Uterus (tissue), 4 donors: ENCODE data around the gene F2RL1. TPM values are rescaled to one million over a fixed set of nuclear protein-coding genes. Genes with fewer than 3 reads are reported as not detected.
"Not testable (repeated sequence)": the region's sequence is repeated elsewhere in the genome, so short reads cannot be mapped to it uniquely, and the experiment has no call there.

Experiments used
- DNase-seq, 2 donors: peaks; one replicate each; pipeline ENCODE4 v3.0.0-alpha.2; 2019 to 2020
- H3K27ac ChIP-seq, 2 donors: fragments of 200-600 bp; sonication (generic); 1 replicate in 1 of 2; 2 replicates in 1 of 2; pipeline ENCODE4 v1.5.1; 2016 to 2018
- H3K27me3 ChIP-seq, 2 donors: fragments of 200-600 bp; sonication (generic); one replicate each; pipeline ENCODE4 v1.5.1; 2018 to 2019; ENCODE audit warnings: control low read depth in 1 of 2
- H3K36me3 ChIP-seq, 2 donors: fragments of 200-600 bp; sonication (generic); one replicate each; pipeline ENCODE4 v1.5.1; 2019; ENCODE audit warnings: control low read depth in 1 of 2
- H3K4me1 ChIP-seq, 2 donors: fragments of 200-600 bp; sonication (generic); one replicate each; pipeline ENCODE4 v1.5.1; 2018 to 2019; ENCODE audit warnings: control low read depth in 1 of 2
- H3K4me3 ChIP-seq, 2 donors: fragments of 200-600 bp; sonication (generic); 1 replicate in 1 of 2; 2 replicates in 1 of 2; pipeline ENCODE4 v1.5.1; 2018 to 2019; ENCODE audit warnings: mild to moderate bottlenecking in 1 of 2
- H3K9me3 ChIP-seq, 2 donors: fragments of 200-600 bp; sonication (generic); one replicate each; pipeline ENCODE4 v1.5.1; 2019; ENCODE audit warnings: control low read depth in 1 of 2
- POLR2A ChIP-seq, 2 donors: fragments of 450-650 bp; IDR thresholded peaks; one replicate each; pipeline ENCODE4 v1.6.1; 2016; ENCODE audit warnings: antibody characterized with exemption in 2 of 2, mild to moderate bottlenecking in 1 of 2, moderate library complexity in 1 of 2
- intact Hi-C: fragments of 100-400 bp; cut with DNase I; formaldehyde crosslinking; loops from one replicate; pipeline ENCODE4 v1.15.1; 2023; ENCODE audit warnings: low total_unique reads
- total RNA-seq, 4 donors: library from RNA; depleted of rRNA in 3 of 4; stranded (reverse); fragments of >200 nt in 3 of 4; gene quantifications; one replicate each; pipeline versions ENCODE4 v1.1.0 to v1.2.4, GENCODE V29; 2014 to 2023
- TF ChIP-seq, protein P1 (sequence below), 4 experiments: fragments of 200-600 bp in 2 of 4; fragments of 450-650 bp in 2 of 4; sonication (generic) in 2 of 4; IDR thresholded peaks; one replicate each; pipeline ENCODE4 v1.5.1; 2016 to 2019; ENCODE audit warnings: antibody characterized with exemption in 4 of 4, mild to moderate bottlenecking in 2 of 4, moderate library complexity in 1 of 4
- donor health status: DM: yes; HTN: yes; CAD: no.

Gene F2RL1
- total RNA-seq, 4 donors from 2014 or later, result 0.24 to 3.3 (median 2.1) TPM; not detected in 1

DNA sequence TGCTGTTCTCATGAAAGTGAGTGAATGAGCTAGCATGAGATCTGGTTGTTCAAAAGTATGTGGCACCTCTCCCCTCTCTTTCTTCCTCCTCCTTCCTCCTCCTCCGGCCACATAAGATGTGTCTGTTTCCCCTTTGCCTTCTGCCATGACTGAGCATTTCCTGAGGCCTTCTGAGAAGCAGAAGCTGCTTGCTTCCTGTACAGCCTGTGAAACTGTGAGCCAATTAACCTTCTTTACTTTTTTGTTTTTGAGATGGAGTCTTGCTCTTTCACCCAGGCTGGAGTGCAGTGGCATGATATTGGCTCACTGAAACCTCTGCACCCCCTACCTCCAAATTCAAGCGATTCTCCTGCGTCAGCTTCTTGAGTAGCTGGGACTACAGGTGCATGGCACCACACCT lies 37.1 kb downstream of the F2RL1 start:
- TF ChIP-seq, protein P1, sequence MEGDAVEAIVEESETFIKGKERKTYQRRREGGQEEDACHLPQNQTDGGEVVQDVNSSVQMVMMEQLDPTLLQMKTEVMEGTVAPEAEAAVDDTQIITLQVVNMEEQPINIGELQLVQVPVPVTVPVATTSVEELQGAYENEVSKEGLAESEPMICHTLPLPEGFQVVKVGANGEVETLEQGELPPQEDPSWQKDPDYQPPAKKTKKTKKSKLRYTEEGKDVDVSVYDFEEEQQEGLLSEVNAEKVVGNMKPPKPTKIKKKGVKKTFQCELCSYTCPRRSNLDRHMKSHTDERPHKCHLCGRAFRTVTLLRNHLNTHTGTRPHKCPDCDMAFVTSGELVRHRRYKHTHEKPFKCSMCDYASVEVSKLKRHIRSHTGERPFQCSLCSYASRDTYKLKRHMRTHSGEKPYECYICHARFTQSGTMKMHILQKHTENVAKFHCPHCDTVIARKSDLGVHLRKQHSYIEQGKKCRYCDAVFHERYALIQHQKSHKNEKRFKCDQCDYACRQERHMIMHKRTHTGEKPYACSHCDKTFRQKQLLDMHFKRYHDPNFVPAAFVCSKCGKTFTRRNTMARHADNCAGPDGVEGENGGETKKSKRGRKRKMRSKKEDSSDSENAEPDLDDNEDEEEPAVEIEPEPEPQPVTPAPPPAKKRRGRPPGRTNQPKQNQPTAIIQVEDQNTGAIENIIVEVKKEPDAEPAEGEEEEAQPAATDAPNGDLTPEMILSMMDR (IDR thresholded peaks at IDR 0.05), result no peak
- no peak for TF ChIP-seq POLR2A (IDR thresholded peaks at IDR 0.05)
- H3K4me1 ChIP-seq, result no peaks in the 10 kb centered on the region
- H3K27me3 ChIP-seq, result no peaks in the 10 kb centered on the region
- no peak overlapping the region for H3K4me3 ChIP-seq
- H3K36me3 ChIP-seq, result no peaks in the 10 kb centered on the region
- H3K27ac ChIP-seq, result no peak overlapping the region
- DNase-seq, result no peak
- intact Hi-C loops, result no loop called here
- no peaks in the 10 kb centered on the region for H3K9me3 ChIP-seq

DNA sequence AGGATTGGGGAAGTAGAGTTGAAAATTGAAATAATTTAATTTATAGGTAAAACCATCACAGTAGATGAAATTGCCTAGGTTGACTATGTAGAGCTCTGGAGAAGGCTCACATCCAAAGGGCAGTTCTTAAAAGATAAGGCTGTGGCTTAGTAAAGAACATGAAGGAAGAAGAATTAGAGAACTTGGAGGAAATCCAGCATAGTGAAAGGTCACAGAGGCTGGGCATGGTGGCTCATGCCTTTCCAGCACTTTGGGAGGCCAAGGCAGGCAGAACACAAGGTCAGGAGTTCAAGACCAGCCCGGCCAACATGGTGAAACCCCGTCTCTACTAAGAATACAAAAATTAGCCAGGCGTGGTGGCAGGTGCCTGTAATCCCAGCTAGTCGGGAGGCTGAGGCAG lies 38.0 kb downstream of the F2RL1 start:
- DNase-seq, H3K27me3 ChIP-seq, H3K4me3 ChIP-seq, H3K9me3 ChIP-seq, H3K27ac ChIP-seq, intact Hi-C loops, H3K4me1 ChIP-seq, H3K36me3 ChIP-seq: not testable (repeated sequence)

DNA sequence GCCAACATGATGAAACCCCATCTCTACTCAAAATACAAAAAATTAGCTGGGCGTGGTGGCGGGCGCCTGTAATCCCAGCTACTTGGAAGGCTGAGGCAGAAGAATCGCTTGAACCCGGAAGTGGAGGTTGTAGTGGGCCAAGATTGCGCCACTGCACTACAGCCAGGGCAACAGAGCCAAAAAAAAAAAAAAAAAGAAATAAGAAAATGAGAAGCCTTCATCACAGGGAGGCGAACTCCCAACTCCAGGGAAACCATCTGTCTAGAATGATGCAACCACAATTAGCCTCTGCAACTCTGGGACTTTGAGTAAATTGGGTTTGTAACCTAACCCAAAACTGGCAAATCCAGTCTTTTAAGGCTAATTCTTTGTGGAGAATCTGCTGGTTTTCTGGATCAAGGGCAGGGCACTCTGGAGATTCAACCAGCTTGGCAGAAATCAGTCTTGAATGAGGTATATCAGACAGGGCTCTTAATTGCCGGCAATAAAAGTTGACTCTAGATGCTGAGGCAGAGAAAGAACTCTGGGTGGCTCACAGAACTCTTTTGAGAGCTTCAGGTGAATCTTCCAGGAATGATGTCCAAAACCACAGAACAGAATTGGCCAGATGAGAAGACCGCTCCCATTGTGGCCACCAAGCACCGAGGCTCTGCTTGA lies 40.9 kb downstream of the F2RL1 start:
- DNase-seq, result no peak
- no peaks in the 10 kb centered on the region for H3K9me3 ChIP-seq
- no peaks in the 10 kb centered on the region for H3K4me1 ChIP-seq
- no peaks in the 10 kb centered on the region for H3K36me3 ChIP-seq
- intact Hi-C loops, result no loop called here
- no peak overlapping the region for H3K27ac ChIP-seq
- H3K4me3 ChIP-seq, result no peak overlapping the region
- TF ChIP-seq, protein P1 (IDR thresholded peaks at IDR 0.05), result no peak
- TF ChIP-seq POLR2A (IDR thresholded peaks at IDR 0.05), result no peak
- no peaks in the 10 kb centered on the region for H3K27me3 ChIP-seq

DNA sequence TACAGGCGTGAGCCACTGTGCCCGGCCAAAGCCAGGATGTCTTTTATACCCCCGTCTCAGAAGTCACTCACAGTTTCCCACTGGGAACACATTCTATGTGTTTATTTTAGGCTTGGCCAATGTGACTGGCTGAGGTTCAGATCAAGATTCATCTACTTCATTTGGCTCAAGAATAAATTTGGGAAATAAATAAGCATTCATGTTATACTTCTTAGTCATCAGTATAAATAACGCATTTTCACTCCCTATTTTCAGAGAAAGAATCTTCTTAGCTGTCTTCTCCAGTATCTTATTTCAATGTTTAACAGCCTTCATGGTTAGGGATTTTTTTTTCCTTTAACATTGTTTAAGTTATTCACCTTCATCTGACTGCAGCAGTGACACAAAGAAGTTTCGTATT lies 42.8 kb downstream of the F2RL1 start:
- Histone ChIP-seq H3K4me1 (no peaks in the 10 kb centered on the region), H3K4me3 (no peak overlapping the region), H3K27me3 (no peaks in the 10 kb centered on the region), H3K27ac (no peak overlapping the region), H3K9me3 (no peaks in the 10 kb centered on the region), H3K36me3 (no peaks in the 10 kb centered on the region)
- TF ChIP-seq, protein P1 (IDR thresholded peaks at IDR 0.05), result no peak
- TF ChIP-seq POLR2A (IDR thresholded peaks at IDR 0.05), result no peak
- DNase-seq, result no peak
- intact Hi-C loops, result no loop called here

DNA sequence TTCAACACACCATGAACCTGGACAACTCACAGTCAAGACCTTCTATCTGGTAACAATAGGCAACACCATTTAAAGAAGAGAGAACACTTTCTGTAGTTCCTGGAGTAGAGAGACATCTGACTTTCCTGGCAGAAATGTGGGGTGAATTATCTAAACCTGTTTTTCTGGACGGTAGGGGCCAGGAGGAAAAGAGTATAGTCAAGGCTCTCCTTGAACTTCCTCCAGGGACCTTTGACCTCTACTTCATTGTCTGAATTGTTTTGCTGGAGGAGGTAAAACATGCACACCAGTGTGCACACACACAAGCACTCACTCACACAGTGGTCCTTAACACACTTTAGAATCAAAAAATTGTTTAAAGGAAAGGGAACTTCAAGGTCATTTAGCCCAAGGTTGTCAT lies 44.2 kb downstream of the F2RL1 start:
- Histone ChIP-seq H3K9me3 (no peaks in the 10 kb centered on the region), H3K4me3 (no peak overlapping the region), H3K27ac (no peak overlapping the region), H3K27me3 (no peaks in the 10 kb centered on the region), H3K36me3 (no peaks in the 10 kb centered on the region), H3K4me1 (no peaks in the 10 kb centered on the region)
- intact Hi-C loops, result no loop called here
- TF ChIP-seq POLR2A (IDR thresholded peaks at IDR 0.05), result no peak
- TF ChIP-seq, protein P1 (IDR thresholded peaks at IDR 0.05), result no peak
- no peak for DNase-seq

DNA sequence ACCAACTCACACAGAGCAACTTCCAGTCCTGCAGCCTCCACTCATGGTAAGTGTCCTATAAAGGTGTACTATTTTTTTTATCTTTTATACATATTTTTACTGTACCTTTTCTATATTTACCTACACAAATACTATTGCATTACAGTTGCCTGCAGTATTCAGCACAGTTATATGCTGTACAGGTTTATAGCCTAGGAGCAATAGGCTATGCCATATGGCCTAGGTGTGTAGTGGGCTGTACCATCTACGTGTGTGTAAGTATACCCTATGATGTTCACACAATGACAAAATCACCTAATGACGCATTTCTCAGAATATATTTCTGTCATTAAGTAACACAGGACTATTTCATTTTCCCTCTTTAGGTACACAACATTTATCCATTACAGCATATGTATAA lies 47.7 kb downstream of the F2RL1 start:
- no peak for DNase-seq
- Histone ChIP-seq H3K9me3 (no peaks in the 10 kb centered on the region), H3K27me3 (no peaks in the 10 kb centered on the region), H3K4me3 (no peak overlapping the region), H3K27ac (no peak overlapping the region), H3K4me1 (no peaks in the 10 kb centered on the region), H3K36me3 (no peaks in the 10 kb centered on the region)
- TF ChIP-seq, protein P1 (IDR thresholded peaks at IDR 0.05), result no peak
- no peak for TF ChIP-seq POLR2A (IDR thresholded peaks at IDR 0.05)
- intact Hi-C loops, result no loop called here
